GM15510 (cell line): Measurements from ENCODE around the gene MAP2K6.
A peak's percentile ranks its signal among the peaks of the same experiment; 100 is the strongest.

Experiments
- POLR2A ChIP-seq: IDR thresholded peaks from 3 replicates; pipeline ENCODE4 v1.6.1; 2011; ENCODE audit warnings: borderline replicate concordance; ENCODE audit not compliant: insufficient read length; ENCODE audit errors: extremely low read depth

The MAP2K6 gene

GRCh38 chr17:69414408-69415274 is at the start of gene MAP2K6:
MAP2K6 (plus strand) TSS chr17:69414697; CDS start chr17:69414985, 288 bp downstream.
- TF ChIP-seq POLR2A = peak; percentile 43

DNA sequence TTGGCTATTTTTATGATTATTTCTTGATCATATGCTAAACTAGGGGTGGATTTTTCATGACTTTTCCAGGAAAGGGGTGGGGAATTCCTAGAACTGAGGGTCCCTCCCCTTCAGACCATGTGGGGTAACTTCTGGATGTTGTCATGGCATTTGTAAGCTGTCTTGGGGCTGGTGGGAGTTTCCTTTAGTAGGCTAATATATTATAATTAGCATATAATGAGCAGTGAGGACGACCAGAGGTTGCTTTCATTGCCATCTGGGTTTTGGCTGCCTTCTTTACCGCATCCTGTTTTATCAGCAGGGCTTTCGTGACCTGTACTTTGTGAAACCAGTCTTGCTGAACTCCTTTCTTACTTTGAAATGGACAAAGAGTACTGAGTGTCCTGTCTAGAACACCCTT is 47.2 kb upstream of the MAP2K6 start:
- no peak for TF ChIP-seq POLR2A

- no peak for TF ChIP-seq POLR2A
These were observed 41.4 kb upstream of the MAP2K6 start for GRCh38 chr17:69373069-69373468.

DNA sequence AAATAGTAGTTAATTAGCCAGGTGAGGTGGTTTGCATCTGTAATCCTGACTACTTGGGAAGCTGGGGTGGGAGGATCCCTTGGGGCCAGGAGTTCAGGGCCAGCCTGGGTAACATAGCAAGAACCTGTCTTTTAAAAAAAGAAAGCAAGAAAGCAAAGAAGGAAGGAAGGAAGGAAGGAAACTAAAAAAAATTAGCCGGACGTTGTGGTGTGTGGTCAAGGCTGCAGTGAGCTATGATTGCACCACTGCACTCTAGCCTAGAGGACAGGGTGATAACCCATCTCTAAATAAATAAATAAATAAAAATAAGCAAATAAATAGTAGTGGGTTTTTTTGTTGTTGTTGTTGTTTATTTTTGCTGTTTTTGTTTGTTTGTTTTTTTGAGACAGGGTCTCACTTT is 39.3 kb upstream of the MAP2K6 start:
- no peak for TF ChIP-seq POLR2A

- no peak for TF ChIP-seq POLR2A
These were observed 25.6 kb upstream of the MAP2K6 start for GRCh38 chr17:69388822-69389442.

- TF ChIP-seq POLR2A = no peak
These were observed 23.5 kb upstream of the MAP2K6 start for GRCh38 chr17:69390795-69391501.

GRCh38 chr17:69401251-69401650 is 13.2 kb upstream of the MAP2K6 start:
- TF ChIP-seq POLR2A = no peak

- no peak for TF ChIP-seq POLR2A
These were observed 12.4 kb upstream of the MAP2K6 start for GRCh38 chr17:69402052-69402451.

GRCh38 chr17:69404399-69404798 is 10.1 kb upstream of the MAP2K6 start:
- no peak for TF ChIP-seq POLR2A

- no peak for TF ChIP-seq POLR2A
These were observed 9.4 kb upstream of the MAP2K6 start for GRCh38 chr17:69405096-69405495.

GRCh38 chr17:69406941-69407340 is 7.6 kb upstream of the MAP2K6 start:
- TF ChIP-seq POLR2A = no peak

DNA sequence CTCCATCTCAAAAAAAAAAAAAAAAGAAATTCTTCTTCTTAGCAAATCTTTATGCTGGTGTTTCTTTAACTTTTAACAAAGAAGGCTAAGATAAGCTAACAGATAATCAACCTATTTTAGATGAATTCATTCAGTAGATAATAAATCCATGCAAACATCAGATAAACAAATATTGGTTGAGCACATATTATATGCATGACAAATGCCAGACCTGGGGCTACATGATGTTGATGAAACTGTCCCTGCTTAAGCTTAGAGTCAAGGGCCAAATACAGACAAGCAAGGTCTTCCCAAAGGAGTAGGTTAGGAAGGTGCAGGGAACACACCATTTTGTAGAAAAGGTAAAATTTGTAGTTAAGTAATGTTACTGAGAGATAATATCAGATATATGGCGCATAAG is 6.7 kb upstream of the MAP2K6 start:
- no peak for TF ChIP-seq POLR2A

GRCh38 chr17:69410671-69411070 is 3.8 kb upstream of the MAP2K6 start:
- TF ChIP-seq POLR2A = no peak

DNA sequence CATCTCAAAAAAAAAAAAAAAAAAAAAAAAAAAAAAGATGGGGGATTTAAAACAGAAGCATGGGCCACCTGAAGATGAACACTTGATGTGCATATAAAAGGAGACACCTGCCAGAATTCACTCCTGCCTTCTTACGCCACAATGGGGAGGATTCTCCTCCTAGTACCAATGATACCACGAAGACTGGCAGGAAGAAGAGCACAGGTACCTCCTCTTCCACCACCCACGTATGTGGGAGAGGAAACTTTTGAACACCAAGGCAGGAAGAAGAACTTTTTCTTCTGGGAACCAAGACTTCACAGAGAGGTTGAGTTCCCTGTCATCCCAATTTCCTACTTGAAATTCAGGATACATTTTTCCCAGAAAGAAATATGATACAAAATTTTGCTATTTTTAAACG is 2.7 kb upstream of the MAP2K6 start:
- TF ChIP-seq POLR2A = no peak

- TF ChIP-seq POLR2A = no peak
These were observed 2.2 kb upstream of the MAP2K6 start for GRCh38 chr17:69412251-69412671.
